ENCODE measurements around the gene BDH1. TPM values are rescaled to one million over a fixed set of nuclear protein-coding genes. Genes with fewer than 3 reads are reported as not detected.
"Not testable (repeated sequence)": the region's sequence is repeated elsewhere in the genome, so short reads cannot be mapped to it uniquely, and the experiment has no call there.

The BDH1 gene
- total RNA-seq, 2 experiments from 2014 or later: 63.5 to 71.0 TPM

GRCh38 chr3:197567904-197568681 is 12.3 kb upstream of the BDH1 start:
- Mint-ChIP-seq H3K9me3 (peaks cover 20% of the 10 kb centered on the region), H3K4me1 (peaks cover 2% of the 10 kb centered on the region), H3K27me3 (peaks cover 4% of the 10 kb centered on the region), H3K27ac (no peak overlapping the region), H3K4me3 (no peak overlapping the region), H3K36me3 (peaks cover 13% of the 10 kb centered on the region)
- DNase-seq: no peak

DNA sequence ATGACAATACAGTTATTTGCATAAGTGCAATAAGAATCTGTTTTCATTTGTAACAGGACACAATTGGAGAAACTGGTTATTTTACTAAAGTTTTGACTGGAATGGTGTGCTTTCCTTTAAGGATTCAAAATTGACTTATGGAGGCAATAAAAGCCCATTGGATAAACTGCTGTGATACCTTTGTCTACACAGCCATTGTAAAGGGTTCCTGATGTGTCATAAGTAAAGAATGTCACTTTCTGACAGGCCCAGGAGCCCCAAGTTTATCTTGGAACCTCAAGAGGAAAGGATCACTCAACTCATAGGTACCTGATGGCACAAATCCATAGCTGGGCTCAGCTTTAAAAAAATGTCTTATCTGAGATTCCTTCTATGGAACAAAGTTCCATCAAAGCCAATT is 10.4 kb upstream of the BDH1 start:
- Mint-ChIP-seq H3K27me3 (peaks cover 13% of the 10 kb centered on the region), H3K9me3 (peaks cover 18% of the 10 kb centered on the region)
- not testable (repeated sequence) for DNase-seq, H3K4me1 Mint-ChIP-seq, H3K36me3 Mint-ChIP-seq, H3K27ac Mint-ChIP-seq, H3K4me3 Mint-ChIP-seq

DNA sequence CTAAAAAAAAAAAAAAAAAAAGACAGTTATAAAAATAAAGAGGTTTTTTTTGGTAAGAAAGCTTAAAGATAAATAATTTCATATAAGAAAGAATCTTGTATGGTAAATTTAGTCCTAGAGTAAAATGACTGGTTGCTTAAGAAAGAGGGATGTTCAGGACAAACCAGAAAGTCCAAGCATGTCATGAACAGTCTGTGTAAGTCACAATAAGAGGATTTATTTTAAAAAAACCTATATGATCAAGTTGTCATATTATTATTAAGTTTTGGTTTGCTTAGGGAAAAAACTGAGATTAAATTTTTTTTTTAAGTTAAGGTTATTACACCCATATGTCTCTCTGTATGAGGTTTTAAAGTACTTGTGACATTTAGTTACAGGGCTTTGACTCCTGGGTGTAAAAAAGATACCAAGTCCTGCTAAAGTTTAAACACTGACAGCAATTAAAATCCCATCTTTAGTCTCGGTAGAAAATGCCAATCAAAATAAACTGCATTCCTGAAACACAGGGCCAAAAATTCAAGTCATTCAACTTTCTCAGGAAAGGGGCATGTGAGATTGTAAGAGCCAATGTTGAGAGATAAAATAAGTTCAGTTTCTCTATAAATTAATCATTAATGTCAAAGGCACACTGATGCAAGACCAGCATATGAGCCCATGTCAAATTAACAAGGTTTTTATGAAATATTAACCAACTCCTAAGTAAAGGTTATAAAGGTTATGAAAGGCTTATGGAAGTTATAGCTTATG is 8.5 kb upstream of the BDH1 start:
- peaks cover 3% of the 10 kb centered on the region for H3K4me1 Mint-ChIP-seq
- no peak overlapping the region for H3K4me3 Mint-ChIP-seq
- H3K27me3 Mint-ChIP-seq: peaks cover 21% of the 10 kb centered on the region
- H3K27ac Mint-ChIP-seq: no peak overlapping the region
- DNase-seq: no peak
- no peaks in the 10 kb centered on the region for H3K36me3 Mint-ChIP-seq
- H3K9me3 Mint-ChIP-seq: peaks cover 9% of the 10 kb centered on the region

DNA sequence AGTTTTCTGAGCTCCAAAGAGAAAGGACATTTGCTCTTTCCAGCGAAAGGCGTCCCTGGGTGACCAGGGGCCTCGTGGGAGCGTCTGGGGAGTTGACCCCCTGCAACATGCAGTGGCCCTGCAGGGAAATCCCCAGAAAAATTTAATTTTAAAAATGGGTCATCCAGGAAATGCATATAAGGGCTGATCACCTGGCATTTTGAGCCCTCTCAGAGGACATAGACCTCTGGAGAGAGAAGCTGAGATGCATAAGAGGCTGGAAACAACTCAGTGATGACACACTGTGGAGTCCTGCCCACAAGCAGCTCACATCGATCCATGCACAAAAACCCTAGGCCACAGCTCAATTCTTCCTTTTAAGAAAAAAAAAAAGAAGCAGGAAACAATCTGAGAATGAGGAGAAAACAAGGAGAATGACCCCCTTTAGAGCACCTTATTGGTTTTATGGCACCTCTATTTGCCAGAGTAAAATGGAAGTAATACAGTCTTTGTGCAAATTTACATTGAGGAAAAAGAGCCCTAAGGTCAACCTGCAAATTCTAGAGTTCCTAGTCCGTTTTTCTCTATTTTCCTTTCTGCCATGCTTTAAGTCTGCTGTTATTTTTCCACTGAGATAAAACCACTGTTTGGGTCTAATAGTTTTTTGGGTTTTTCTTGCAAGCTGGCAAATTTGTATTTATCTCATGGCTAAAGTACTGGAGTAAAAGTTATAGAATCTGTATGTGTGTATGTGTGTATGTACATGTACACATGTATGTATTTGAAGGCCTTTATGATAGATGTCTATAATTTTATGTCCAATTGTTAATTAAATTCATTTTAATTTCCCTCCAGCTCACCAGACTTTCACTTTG is 6.9 kb upstream of the BDH1 start:
- Mint-ChIP-seq H3K36me3 (no peaks in the 10 kb centered on the region), H3K27me3 (peaks cover 34% of the 10 kb centered on the region), H3K27ac (no peak overlapping the region), H3K4me3 (no peak overlapping the region), H3K4me1 (peaks cover 3% of the 10 kb centered on the region), H3K9me3 (peaks cover 9% of the 10 kb centered on the region)
- no peak for DNase-seq

- Mint-ChIP-seq H3K4me3 (no peak overlapping the region), H3K27ac (no peak overlapping the region), H3K27me3 (peaks cover 39% of the 10 kb centered on the region), H3K36me3 (no peaks in the 10 kb centered on the region), H3K4me1 (peaks cover 3% of the 10 kb centered on the region), H3K9me3 (peaks cover 8% of the 10 kb centered on the region)
- no peak for DNase-seq
These were observed 6.2 kb upstream of the BDH1 start for GRCh38 chr3:197561926-197562325.

- Mint-ChIP-seq H3K9me3 (peaks cover 6% of the 10 kb centered on the region), H3K27ac (no peak overlapping the region), H3K27me3 (peaks cover 40% of the 10 kb centered on the region), H3K4me3 (no peak overlapping the region), H3K36me3 (no peaks in the 10 kb centered on the region), H3K4me1 (peaks cover 3% of the 10 kb centered on the region)
- DNase-seq: no peak
These were observed 3.9 kb upstream of the BDH1 start for GRCh38 chr3:197559651-197560050.

DNA sequence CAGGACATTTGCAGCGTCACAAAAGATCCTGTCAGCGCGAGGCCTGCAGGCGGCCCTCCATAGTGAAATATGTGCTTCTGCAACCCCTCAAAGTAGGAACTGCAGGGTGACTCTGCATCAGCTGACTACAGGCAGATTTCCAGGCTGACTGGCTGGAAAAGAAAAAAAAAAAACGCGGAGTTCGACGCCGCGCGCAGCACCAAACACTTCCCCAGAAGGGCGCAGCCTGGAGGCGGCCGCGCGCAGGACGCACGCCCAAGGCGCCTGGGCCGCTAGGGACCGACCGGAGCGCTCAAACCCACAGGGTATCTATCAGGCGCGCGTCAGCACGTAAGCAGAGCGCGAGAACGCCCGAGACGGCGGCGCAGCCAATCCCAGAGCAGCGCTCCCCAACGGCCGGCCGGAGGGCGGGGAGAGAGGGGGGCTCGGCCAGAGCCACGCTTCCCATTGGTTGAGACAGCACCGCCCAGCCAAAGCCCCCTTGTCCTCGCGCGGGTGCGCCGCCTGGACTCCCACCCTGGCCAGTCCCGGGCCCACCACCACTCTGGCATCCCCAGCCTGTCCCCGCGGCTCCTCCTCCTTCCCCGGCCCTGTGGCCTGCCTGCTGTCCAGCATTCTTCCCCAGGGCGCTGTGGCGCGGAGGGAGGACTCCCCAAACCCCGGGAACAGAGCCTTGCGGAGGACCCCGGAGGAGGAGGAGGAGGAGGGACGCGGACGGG is 1.0 kb downstream of the BDH1 start:
- Mint-ChIP-seq H3K4me3 (peak overlapping the region; percentile 87), H3K36me3 (peaks cover 21% of the 10 kb centered on the region), H3K9me3 (no peaks in the 10 kb centered on the region), H3K27me3 (peaks cover 24% of the 10 kb centered on the region), H3K27ac (peak overlapping the region; percentile 95), H3K4me1 (peaks cover 10% of the 10 kb centered on the region)
- DNase-seq: peak; percentile 97

DNA sequence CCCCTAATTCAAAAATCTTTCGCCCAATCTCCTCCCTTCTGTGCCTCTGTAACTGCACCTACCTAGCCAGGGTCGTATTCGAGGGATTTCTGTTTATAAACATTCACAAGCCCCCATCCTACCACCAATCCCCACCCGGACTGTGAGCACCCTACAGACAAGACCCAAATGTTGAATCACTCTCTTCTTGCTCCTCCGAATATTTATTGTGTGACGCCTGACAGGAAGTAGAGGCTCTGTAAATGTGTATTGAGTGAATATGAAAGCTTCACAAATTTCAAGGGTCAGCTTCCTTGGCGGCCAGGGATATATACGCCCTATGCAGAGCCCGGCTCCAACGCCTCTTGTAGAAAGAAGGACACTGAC is 1.6 kb downstream of the BDH1 start:
- peaks cover 21% of the 10 kb centered on the region for H3K36me3 Mint-ChIP-seq
- H3K4me3 Mint-ChIP-seq: peak overlapping the region; percentile 76
- peaks cover 11% of the 10 kb centered on the region for H3K4me1 Mint-ChIP-seq
- no peaks in the 10 kb centered on the region for H3K9me3 Mint-ChIP-seq
- H3K27me3 Mint-ChIP-seq: peaks cover 19% of the 10 kb centered on the region
- no peak for DNase-seq
- peak overlapping the region; percentile 95 for H3K27ac Mint-ChIP-seq

GRCh38 chr3:197552198-197552597 is 3.6 kb downstream of the BDH1 start:
- Mint-ChIP-seq H3K27ac (no peak overlapping the region), H3K9me3 (no peaks in the 10 kb centered on the region)

DNA sequence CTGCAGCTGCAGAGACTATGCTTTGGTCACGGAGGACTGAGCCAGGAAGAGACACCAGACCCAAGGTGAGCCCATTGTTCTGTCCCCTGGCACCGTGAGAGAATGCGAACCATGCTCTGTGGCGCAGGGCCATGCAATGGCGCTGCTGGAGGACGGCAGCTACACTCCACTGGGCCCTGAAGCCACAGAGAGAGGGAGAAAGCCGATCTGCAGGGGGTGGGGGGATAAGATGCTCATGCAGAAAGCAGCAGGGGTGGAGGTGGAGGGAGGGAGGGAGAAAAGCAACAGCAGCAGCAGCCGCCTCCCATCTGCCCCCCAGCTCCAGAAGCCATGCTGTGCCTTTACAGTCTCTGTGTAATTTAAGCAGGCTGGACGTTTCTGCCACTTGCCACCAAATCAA is 5.3 kb downstream of the BDH1 start:
- peaks cover 21% of the 10 kb centered on the region for H3K36me3 Mint-ChIP-seq
- H3K4me3 Mint-ChIP-seq: no peak overlapping the region
- H3K4me1 Mint-ChIP-seq: peaks cover 14% of the 10 kb centered on the region
- no peaks in the 10 kb centered on the region for H3K27me3 Mint-ChIP-seq
- no peak for DNase-seq
- no peak overlapping the region for H3K27ac Mint-ChIP-seq
- no peaks in the 10 kb centered on the region for H3K9me3 Mint-ChIP-seq

More at GRCh38 chr3:197552198-197552597, 3.6 kb downstream of the BDH1 start:
- no peak for DNase-seq
- peaks cover 21% of the 10 kb centered on the region for H3K36me3 Mint-ChIP-seq
- peaks cover 14% of the 10 kb centered on the region for H3K4me1 Mint-ChIP-seq
- H3K27me3 Mint-ChIP-seq: peaks cover 4% of the 10 kb centered on the region
- no peak overlapping the region for H3K4me3 Mint-ChIP-seq

GRCh38 chr3:197549261-197549885 is 6.4 kb downstream of the BDH1 start:
- Mint-ChIP-seq H3K27me3 (no peaks in the 10 kb centered on the region), H3K4me1 (peaks cover 14% of the 10 kb centered on the region), H3K9me3 (no peaks in the 10 kb centered on the region), H3K36me3 (peaks cover 23% of the 10 kb centered on the region), H3K27ac (no peak overlapping the region), H3K4me3 (no peak overlapping the region)
- no peak for DNase-seq

GRCh38 chr3:197547306-197548011 is 8.3 kb downstream of the BDH1 start:
- H3K4me1 Mint-ChIP-seq: peaks cover 6% of the 10 kb centered on the region
- no peaks in the 10 kb centered on the region for H3K9me3 Mint-ChIP-seq
- H3K36me3 Mint-ChIP-seq: peaks cover 11% of the 10 kb centered on the region
- H3K27me3 Mint-ChIP-seq: no peaks in the 10 kb centered on the region
- DNase-seq: no peak
- no peak overlapping the region for H3K4me3 Mint-ChIP-seq
- H3K27ac Mint-ChIP-seq: no peak overlapping the region

- no peak for DNase-seq
- H3K9me3 Mint-ChIP-seq: no peaks in the 10 kb centered on the region
- H3K4me3 Mint-ChIP-seq: no peak overlapping the region
- H3K4me1 Mint-ChIP-seq: peaks cover 6% of the 10 kb centered on the region
- H3K27ac Mint-ChIP-seq: no peak overlapping the region
- H3K27me3 Mint-ChIP-seq: no peaks in the 10 kb centered on the region
- peaks cover 6% of the 10 kb centered on the region for H3K36me3 Mint-ChIP-seq
These were observed 9.3 kb downstream of the BDH1 start for GRCh38 chr3:197546307-197547085.

Measured in activated naive CD8-positive, alpha-beta T cell treated with anti-CD3 and anti-CD28 coated beads for 36 hours (primary cell).